Calu3 (cell line): ENCODE data around the gene MYH15. TPM values are rescaled to one million over a fixed set of nuclear protein-coding genes. Genes with fewer than 3 reads are reported as not detected.

Experiments used
- BruUV-seq: library from RNA; stranded (reverse); fragments of 400-500 nt; replicated peaks from 2 replicates; lab custom pipeline; 2021; lab: Mats Ljungman, UMichigan
- CTCF ChIA-PET: fragments of 300-600 bp; sonication (Branson Sonifier 250); formaldehyde crosslinking; loops from one replicate; lab custom pipeline; 2022; ENCODE audit warnings: antibody characterized with exemption; lab: Charles Lee
- DNase-seq: peaks from one replicate; pipeline ENCODE4 v3.0.0; 2022
- H3K27ac Mint-ChIP-seq: one replicate; pipeline ENCODE4 v1.8.0; 2022; ENCODE audit warnings: mixed read lengths; ENCODE audit not compliant: unreplicated experiment
- H3K27me3 Mint-ChIP-seq: one replicate; pipeline ENCODE4 v1.8.0; 2022; ENCODE audit warnings: mixed read lengths; ENCODE audit not compliant: unreplicated experiment
- H3K36me3 Mint-ChIP-seq: one replicate; pipeline ENCODE4 v1.8.0; 2022; ENCODE audit warnings: mild to moderate bottlenecking, moderate library complexity, mixed read lengths; ENCODE audit not compliant: insufficient read depth, unreplicated experiment
- H3K4me1 Mint-ChIP-seq: one replicate; pipeline ENCODE4 v1.8.0; 2022; ENCODE audit warnings: mild to moderate bottlenecking, low read depth, mixed read lengths; ENCODE audit not compliant: unreplicated experiment
- H3K4me3 Mint-ChIP-seq: one replicate; pipeline ENCODE4 v1.8.0; 2022; ENCODE audit warnings: mild to moderate bottlenecking, low read depth, moderate library complexity, mixed read lengths; ENCODE audit not compliant: unreplicated experiment
- H3K9me3 Mint-ChIP-seq: one replicate; pipeline ENCODE4 v1.8.0; 2022; ENCODE audit warnings: low read depth, mixed read lengths; ENCODE audit not compliant: unreplicated experiment
- intact Hi-C: fragments of 100-400 bp; cut with micrococcal nuclease; formaldehyde crosslinking; loops from one replicate; pipeline ENCODE4 v1.10.0; 2022; ENCODE audit not compliant: unreplicated experiment
- total RNA-seq: library from RNA; stranded (reverse); gene quantifications from 2 replicates; pipeline ENCODE4 v1.2.3, GENCODE V29; 2022
- TF ChIP-seq, protein P1 (sequence below): fragments of 200-600 bp; IDR thresholded peaks from one replicate; pipeline ENCODE4 v1.8.0; 2022; ENCODE audit warnings: antibody characterized with exemption; ENCODE audit not compliant: unreplicated experiment

The MYH15 gene
- total RNA-seq, 1 experiment from 2014 or later: 0.35 TPM

DNA sequence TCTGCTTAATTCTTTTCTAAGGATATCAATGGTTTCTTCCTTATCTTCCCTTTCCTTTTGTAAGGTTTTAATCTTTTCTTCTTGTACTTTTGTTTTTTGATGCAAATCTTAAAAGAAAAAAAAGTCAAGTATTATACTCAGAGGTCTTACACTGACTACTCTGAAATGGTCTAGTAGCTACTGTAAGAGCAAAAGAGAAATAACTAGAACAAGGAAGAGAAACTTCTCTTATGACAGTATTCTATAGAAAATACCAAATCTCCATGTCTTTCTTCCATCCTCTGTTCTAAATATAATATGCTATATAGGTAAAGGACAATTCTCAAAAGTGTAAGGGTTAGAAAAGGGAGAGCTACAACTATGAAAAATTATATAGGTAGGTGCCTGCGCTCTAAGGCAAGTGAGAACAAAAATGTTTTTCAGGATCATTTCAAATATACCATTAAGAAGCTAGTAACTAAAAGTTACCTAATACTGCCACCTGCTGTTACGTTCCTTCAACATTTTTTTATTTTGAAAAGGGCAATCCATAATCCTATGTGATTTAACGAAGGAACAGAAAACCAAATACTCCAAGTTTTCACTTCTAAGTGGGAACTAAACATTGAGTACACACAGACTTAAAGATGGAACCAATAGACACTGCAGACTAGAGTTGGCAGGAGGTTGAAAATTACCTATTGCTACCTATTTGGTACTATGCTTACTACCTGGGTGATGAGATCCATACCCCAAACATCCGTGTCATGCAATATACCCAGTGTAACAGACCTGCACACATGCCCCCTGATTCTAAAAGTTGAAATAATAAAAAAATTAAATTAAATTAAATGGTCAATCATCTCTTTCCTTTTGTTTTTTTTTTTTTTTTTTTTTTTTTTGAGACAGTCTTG lies 42.1 kb upstream of the MYH15 start:
- intact Hi-C loops: loop anchor here (1.0 kb wide), 1 partner anchor 63 kb away; no protein-coding TSS in a partner anchor
- H3K27me3 Mint-ChIP-seq: no peaks in the 10 kb centered on the region
- no peaks in the 10 kb centered on the region for H3K9me3 Mint-ChIP-seq
- no peak overlapping the region for H3K4me3 Mint-ChIP-seq
- CTCF ChIA-PET: interaction anchor here (1.0 to 1.8 kb wide), 6 partner anchors 18 to 60 kb away, joined by 3 to 5 read pairs (median 4); no protein-coding TSS in a partner anchor
- DNase-seq: no peak
- peaks cover 23% of the 10 kb centered on the region for H3K4me1 Mint-ChIP-seq
- H3K36me3 Mint-ChIP-seq: peaks cover 15% of the 10 kb centered on the region
- H3K27ac Mint-ChIP-seq: no peak overlapping the region
- TF ChIP-seq, protein P1, sequence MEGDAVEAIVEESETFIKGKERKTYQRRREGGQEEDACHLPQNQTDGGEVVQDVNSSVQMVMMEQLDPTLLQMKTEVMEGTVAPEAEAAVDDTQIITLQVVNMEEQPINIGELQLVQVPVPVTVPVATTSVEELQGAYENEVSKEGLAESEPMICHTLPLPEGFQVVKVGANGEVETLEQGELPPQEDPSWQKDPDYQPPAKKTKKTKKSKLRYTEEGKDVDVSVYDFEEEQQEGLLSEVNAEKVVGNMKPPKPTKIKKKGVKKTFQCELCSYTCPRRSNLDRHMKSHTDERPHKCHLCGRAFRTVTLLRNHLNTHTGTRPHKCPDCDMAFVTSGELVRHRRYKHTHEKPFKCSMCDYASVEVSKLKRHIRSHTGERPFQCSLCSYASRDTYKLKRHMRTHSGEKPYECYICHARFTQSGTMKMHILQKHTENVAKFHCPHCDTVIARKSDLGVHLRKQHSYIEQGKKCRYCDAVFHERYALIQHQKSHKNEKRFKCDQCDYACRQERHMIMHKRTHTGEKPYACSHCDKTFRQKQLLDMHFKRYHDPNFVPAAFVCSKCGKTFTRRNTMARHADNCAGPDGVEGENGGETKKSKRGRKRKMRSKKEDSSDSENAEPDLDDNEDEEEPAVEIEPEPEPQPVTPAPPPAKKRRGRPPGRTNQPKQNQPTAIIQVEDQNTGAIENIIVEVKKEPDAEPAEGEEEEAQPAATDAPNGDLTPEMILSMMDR: no peak
- no TSS peak for BruUV-seq

DNA sequence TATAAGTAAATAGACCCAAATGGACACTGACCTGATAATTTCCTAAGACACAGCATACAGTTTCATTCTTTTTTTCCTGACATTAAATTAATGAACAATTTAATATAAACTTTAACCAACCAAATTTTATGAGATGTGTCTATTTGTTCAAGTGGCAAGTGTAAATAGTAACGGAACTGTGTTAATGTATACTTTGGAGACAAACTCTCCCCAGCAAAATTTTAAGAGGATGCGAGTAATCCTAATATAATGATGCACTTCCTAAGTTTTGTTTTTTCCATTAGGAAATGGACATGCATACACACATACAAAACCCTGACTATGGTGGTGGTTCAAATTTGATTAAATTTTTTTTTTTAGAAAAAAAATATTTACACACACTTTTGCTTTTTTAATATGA lies 38.5 kb upstream of the MYH15 start:
- no peak for DNase-seq
- no peaks in the 10 kb centered on the region for H3K9me3 Mint-ChIP-seq
- H3K27ac Mint-ChIP-seq: no peak overlapping the region
- CTCF ChIA-PET: no interaction called here
- H3K27me3 Mint-ChIP-seq: no peaks in the 10 kb centered on the region
- TF ChIP-seq, protein P1: no peak
- intact Hi-C loops: no loop called here
- no peaks in the 10 kb centered on the region for H3K4me1 Mint-ChIP-seq
- H3K4me3 Mint-ChIP-seq: no peak overlapping the region
- H3K36me3 Mint-ChIP-seq: no peaks in the 10 kb centered on the region
- BruUV-seq: no TSS peak

DNA sequence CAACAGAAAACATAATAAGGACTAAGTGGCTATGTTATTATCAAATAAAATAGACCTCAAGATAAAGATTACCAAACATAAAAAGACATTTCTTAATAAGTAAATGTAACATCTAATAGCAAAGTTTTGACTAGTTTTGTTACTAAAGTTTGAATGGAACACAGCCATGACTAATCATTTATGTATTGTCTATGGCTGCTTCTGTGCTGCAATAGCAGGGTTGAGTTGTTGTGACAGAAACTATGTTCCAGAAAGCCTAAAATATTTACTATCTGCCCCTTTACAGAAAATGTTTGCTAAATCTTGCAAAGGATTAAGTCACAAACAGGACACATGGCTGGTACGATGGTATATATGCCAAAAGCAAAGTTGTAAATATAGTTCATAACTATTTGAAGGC lies 37.9 kb upstream of the MYH15 start:
- intact Hi-C loops: no loop called here
- H3K9me3 Mint-ChIP-seq: no peaks in the 10 kb centered on the region
- no peak overlapping the region for H3K4me3 Mint-ChIP-seq
- no peak for DNase-seq
- no peaks in the 10 kb centered on the region for H3K27me3 Mint-ChIP-seq
- H3K36me3 Mint-ChIP-seq: no peaks in the 10 kb centered on the region
- CTCF ChIA-PET: no interaction called here
- no peaks in the 10 kb centered on the region for H3K4me1 Mint-ChIP-seq
- TF ChIP-seq, protein P1: no peak
- BruUV-seq: no TSS peak
- H3K27ac Mint-ChIP-seq: no peak overlapping the region

DNA sequence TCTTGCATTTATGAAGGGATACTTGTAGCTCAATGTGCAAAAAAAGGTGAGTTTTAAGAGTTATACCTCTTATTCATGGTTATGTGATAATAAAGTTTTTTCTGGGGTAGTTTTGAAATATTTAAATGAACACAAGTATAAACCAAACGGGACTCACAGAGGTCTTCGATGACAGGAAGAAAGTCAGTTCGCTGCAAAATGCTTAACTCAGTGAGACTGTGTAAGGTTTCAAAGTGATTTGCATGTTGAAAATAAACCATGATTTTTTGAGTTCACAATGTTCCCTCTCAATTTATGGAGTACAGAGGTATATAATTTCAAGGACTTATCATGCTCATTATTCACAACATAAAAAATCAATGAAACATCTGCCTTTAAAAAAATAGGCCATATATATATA lies 36.3 kb upstream of the MYH15 start:
- BruUV-seq: no TSS peak

More for the DNA sequence above, 36.3 kb upstream of the MYH15 start:
- no peaks in the 10 kb centered on the region for H3K9me3 Mint-ChIP-seq
- no peak overlapping the region for H3K4me3 Mint-ChIP-seq
- TF ChIP-seq, protein P1: no peak
- DNase-seq: no peak
- no peaks in the 10 kb centered on the region for H3K4me1 Mint-ChIP-seq
- H3K27me3 Mint-ChIP-seq: no peaks in the 10 kb centered on the region
- no peak overlapping the region for H3K27ac Mint-ChIP-seq
- intact Hi-C loops: no loop called here
- peaks cover 5% of the 10 kb centered on the region for H3K36me3 Mint-ChIP-seq
- CTCF ChIA-PET: no interaction called here
